ENCODE data around the gene TFDP1.

TFDP1 gene

GRCh38 chr13:113634279-113635047 lies 49.9 kb downstream of the TFDP1 start:
- ATAC-seq, result no peak

GRCh38 chr13:113635048-113635420 lies 50.5 kb downstream of the TFDP1 start:
- H3K4me1 Mint-ChIP-seq, result no peaks in the 10 kb centered on the region
- peaks cover 91% of the 10 kb centered on the region for H3K36me3 Mint-ChIP-seq
- H3K27ac Mint-ChIP-seq, result no peak overlapping the region

More at GRCh38 chr13:113634279-113635047, 49.9 kb downstream of the TFDP1 start:
- no peak for DNase-seq (ENCODE audit: low spot score in 2 of 2)
- Mint-ChIP-seq H3K36me3 (peaks cover 86% of the 10 kb centered on the region), H3K4me3 (no peak overlapping the region), H3K4me1 (no peaks in the 10 kb centered on the region), H3K27ac (no peak overlapping the region), H3K9me3 (no peaks in the 10 kb centered on the region)

DNA sequence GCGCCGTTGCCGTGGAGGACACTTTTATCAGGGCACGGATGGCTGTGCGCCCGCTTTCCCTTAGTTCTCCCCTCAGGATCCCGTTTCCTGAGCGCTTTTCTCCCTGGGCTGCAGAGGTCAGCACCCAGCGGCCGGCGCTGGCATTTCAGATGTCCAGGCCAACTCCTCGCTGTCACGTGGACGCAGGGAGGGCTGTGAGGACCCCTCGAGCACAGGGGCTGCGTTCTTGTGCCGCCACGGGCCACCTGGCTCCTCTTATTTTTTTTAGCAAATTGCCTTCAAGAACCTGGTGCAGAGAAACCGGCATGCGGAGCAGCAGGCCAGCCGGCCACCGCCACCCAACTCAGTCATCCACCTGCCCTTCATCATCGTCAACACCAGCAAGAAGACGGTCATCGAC lies 51.2 kb downstream of the TFDP1 start:
- Mint-ChIP-seq H3K9me3 (no peaks in the 10 kb centered on the region), H3K36me3 (peaks cover 98% of the 10 kb centered on the region), H3K4me3 (no peak overlapping the region), H3K27ac (no peak overlapping the region), H3K4me1 (no peaks in the 10 kb centered on the region)
- DNase-seq (ENCODE audit: low spot score in 2 of 2) (no peak), ATAC-seq (no peak)

More at GRCh38 chr13:113635048-113635420, 50.5 kb downstream of the TFDP1 start:
- DNase-seq (ENCODE audit: low spot score in 2 of 2), result no peak
- ATAC-seq, result no peak
- Mint-ChIP-seq H3K4me3 (no peak overlapping the region), H3K9me3 (no peaks in the 10 kb centered on the region)

GRCh38 chr13:113636266-113636963 lies 51.9 kb downstream of the TFDP1 start:
- ATAC-seq (no peak), DNase-seq (ENCODE audit: low spot score in 2 of 2) (no peak)
- H3K27ac Mint-ChIP-seq, result no peak overlapping the region
- no peak overlapping the region for H3K4me3 Mint-ChIP-seq
- no peaks in the 10 kb centered on the region for H3K4me1 Mint-ChIP-seq
- no peaks in the 10 kb centered on the region for H3K9me3 Mint-ChIP-seq
- H3K36me3 Mint-ChIP-seq, result peaks cover 100% of the 10 kb centered on the region

DNA sequence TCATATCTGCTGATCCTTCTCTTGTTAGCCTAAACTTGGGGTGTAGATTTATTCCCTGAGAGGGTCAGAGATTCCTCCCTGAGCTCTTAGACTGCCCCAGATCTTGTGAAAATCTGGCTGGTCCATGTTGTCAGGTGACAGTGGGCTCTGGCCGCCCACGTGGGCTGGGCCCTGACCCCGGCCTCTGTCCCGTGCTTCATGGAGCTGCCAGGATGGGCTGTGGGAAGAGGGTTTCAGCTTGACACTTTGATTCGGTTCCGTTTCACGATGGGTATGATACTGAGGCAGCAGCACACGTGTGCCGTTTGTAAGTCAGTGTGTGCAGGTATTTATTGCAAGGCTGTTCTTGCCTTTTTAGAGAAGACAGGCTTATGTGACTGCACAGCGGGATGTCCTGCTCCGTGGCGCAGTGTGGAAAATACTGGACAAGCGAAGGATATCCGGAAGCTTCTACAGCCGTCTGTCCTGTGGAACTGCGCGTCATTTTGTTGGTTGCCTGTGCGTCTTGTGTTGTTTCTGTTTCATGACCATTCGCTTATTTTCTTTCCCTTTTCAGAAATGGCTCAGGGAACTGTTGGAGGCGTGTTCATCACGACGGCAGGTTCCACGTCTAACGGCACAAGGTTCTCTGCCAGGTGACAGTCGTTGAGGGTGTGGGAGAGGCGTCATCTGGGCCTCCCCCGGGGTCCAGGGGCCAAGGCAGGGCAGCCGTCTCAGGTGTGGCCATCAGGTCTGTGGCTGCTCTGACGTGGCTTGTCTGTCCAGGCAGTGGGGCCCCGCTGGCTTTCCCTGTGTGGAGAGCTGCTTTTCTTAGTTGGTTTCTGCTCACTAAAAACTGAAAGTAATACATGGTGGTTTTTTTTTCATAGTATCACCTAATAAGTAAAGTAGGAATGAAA lies 53.0 kb downstream of the TFDP1 start:
- Mint-ChIP-seq H3K36me3 (peaks cover 100% of the 10 kb centered on the region), H3K9me3 (no peaks in the 10 kb centered on the region), H3K4me3 (no peak overlapping the region), H3K4me1 (no peaks in the 10 kb centered on the region), H3K27ac (no peak overlapping the region)
- no peak for DNase-seq (ENCODE audit: low spot score in 2 of 2)
- ATAC-seq, result no peak

DNA sequence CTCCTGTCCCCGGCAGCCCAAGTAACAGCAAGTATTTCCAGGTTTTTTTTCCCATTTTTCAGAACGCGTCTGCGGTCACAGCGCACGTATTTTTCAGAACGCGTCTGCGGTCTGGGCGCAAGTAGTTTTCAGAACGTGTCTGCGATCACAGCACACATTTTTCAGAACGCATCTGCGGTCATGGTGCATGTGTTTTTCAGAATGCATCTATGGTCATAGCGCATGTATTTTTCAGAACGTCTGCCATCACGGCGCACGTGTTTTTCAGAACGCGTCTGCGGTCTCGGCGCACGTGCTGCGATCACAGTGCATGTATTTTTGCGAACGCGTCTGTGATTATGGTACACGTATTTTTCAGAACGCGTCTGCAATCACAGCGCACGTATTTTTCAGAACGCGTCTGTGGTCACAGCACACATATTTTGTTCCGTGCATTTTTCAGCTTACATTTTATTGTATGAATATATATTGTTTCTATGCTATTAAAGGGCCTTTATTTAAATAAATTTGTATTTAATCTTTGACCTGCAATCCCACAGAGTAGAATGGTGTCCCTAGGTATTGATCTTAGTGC lies 53.7 kb downstream of the TFDP1 start:
- no peak overlapping the region for H3K27ac Mint-ChIP-seq

GRCh38 chr13:113638806-113639205 lies 54.3 kb downstream of the TFDP1 start:
- DNase-seq (ENCODE audit: low spot score in 2 of 2) (no peak), ATAC-seq (no peak)
- peaks cover 92% of the 10 kb centered on the region for H3K36me3 Mint-ChIP-seq
- no peak overlapping the region for H3K27ac Mint-ChIP-seq
- no peaks in the 10 kb centered on the region for H3K4me1 Mint-ChIP-seq
- H3K4me3 Mint-ChIP-seq, result no peak overlapping the region
- no peaks in the 10 kb centered on the region for H3K9me3 Mint-ChIP-seq

More for the DNA sequence above, 53.7 kb downstream of the TFDP1 start:
- Mint-ChIP-seq H3K4me1 (no peaks in the 10 kb centered on the region), H3K9me3 (no peaks in the 10 kb centered on the region), H3K36me3 (peaks cover 98% of the 10 kb centered on the region), H3K4me3 (no peak overlapping the region)
- no peak for DNase-seq (ENCODE audit: low spot score in 2 of 2)
- ATAC-seq, result no peak

DNA sequence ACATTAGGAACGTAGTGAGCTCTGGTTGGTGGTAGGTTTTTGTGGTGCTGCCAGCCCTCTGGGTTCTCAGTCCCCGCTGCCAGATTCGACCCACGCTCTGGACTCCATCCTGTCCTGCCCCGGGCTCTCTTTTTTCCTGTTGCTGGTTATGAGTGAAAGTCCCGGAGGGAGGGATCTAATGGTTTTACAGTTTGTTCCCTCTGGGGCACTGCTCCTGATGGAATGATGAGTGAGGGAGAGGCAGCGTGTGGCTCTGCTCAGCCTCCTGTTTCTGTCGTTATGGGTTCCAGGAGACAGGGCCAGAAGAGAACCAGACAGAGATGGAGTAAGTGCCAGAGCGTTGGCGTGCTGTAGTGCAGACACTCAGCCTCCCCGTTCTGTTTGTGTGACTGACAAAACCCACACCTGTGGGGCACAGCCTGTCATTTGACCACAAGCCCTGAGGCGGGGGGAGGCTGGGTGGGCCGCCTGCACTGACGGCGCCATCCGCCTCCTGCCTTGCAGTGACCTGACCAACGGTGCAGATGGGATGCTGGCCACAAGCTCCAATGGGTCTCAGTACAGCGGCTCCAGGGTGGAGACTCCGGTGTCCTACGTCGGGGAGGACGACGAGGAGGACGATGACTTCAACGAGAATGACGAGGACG lies 55.2 kb downstream of the TFDP1 start:
- Mint-ChIP-seq H3K27ac (no peak overlapping the region), H3K9me3 (no peaks in the 10 kb centered on the region), H3K4me3 (no peak overlapping the region), H3K36me3 (peaks cover 83% of the 10 kb centered on the region), H3K4me1 (no peaks in the 10 kb centered on the region)
- ATAC-seq (no peak), DNase-seq (ENCODE audit: low spot score in 2 of 2) (no peak)

- H3K4me3 Mint-ChIP-seq, result no peak overlapping the region
- peaks cover 66% of the 10 kb centered on the region for H3K36me3 Mint-ChIP-seq
- DNase-seq (ENCODE audit: low spot score in 2 of 2), result no peak
- no peak for ATAC-seq
- no peak overlapping the region for H3K27ac Mint-ChIP-seq
- no peaks in the 10 kb centered on the region for H3K4me1 Mint-ChIP-seq
- no peaks in the 10 kb centered on the region for H3K9me3 Mint-ChIP-seq
Measured at GRCh38 chr13:113641426-113641825, 56.9 kb downstream of the TFDP1 start.

- no peaks in the 10 kb centered on the region for H3K4me1 Mint-ChIP-seq
- H3K27ac Mint-ChIP-seq, result no peak overlapping the region
- no peak for ATAC-seq
- no peaks in the 10 kb centered on the region for H3K9me3 Mint-ChIP-seq
- DNase-seq (ENCODE audit: low spot score in 2 of 2), result no peak
- peaks cover 55% of the 10 kb centered on the region for H3K36me3 Mint-ChIP-seq
- no peak overlapping the region for H3K4me3 Mint-ChIP-seq
Measured at GRCh38 chr13:113642563-113642962, 58.0 kb downstream of the TFDP1 start.

- H3K4me3 Mint-ChIP-seq, result no peak overlapping the region
- H3K27ac Mint-ChIP-seq, result no peak overlapping the region
- H3K36me3 Mint-ChIP-seq, result peaks cover 44% of the 10 kb centered on the region
- ATAC-seq (no peak), DNase-seq (ENCODE audit: low spot score in 2 of 2) (no peak)
- no peaks in the 10 kb centered on the region for H3K4me1 Mint-ChIP-seq
- no peaks in the 10 kb centered on the region for H3K9me3 Mint-ChIP-seq
Measured at GRCh38 chr13:113643593-113643992, 59.0 kb downstream of the TFDP1 start.

DNA sequence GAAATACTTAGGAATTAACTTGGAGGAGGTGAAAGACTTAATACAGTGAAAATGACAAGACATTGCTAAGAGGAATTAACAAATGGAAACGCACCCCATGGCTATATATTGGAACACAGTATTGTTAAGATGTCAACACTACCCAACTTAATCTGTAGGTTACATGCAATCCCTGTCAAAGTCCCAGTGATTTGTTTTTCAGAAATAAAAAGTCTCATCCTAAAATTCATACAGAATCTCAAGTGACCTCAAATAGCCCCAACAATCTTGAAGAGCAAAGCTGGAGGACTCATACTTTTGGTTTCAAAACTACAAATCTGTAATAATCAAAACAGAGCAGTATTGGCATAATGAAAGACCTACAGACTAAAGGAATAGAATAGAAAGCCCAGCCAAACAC lies 60.2 kb downstream of the TFDP1 start:
- Mint-ChIP-seq H3K4me3 (no peak overlapping the region), H3K4me1 (no peaks in the 10 kb centered on the region), H3K36me3 (peaks cover 32% of the 10 kb centered on the region), H3K9me3 (no peaks in the 10 kb centered on the region), H3K27ac (no peak overlapping the region)
- DNase-seq (ENCODE audit: low spot score in 2 of 2) (no peak), ATAC-seq (no peak)

DNA sequence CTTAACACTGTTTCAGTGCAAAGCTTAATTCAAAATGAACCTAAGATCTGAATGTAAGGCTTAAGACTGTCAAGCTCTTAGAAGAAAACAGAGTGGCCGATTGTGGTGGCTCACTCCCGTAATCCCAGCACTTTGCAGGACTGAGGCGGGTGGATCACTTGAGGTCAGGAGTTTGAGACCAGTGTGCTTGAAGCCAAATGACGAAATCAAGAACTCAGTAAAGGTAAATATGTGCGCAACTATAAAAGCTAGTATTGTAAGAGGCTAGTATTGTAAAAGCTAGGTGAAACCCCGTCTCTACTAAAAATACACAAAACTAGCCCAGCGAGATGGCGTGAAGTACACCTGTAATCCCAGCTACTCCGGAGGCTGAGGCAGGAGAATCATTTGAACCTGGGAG lies 60.8 kb downstream of the TFDP1 start:
- H3K4me1 Mint-ChIP-seq, result no peaks in the 10 kb centered on the region
- H3K4me3 Mint-ChIP-seq, result no peak overlapping the region
- no peak overlapping the region for H3K27ac Mint-ChIP-seq
- peaks cover 27% of the 10 kb centered on the region for H3K36me3 Mint-ChIP-seq
- no peak for ATAC-seq
- H3K9me3 Mint-ChIP-seq, result no peaks in the 10 kb centered on the region
- no peak for DNase-seq (ENCODE audit: low spot score in 2 of 2)

GRCh38 chr13:113646376-113646775 lies 61.8 kb downstream of the TFDP1 start:
- H3K4me3 Mint-ChIP-seq, result no peak overlapping the region
- H3K9me3 Mint-ChIP-seq, result no peaks in the 10 kb centered on the region
- no peak for DNase-seq (ENCODE audit: low spot score in 2 of 2)
- ATAC-seq, result no peak
- no peaks in the 10 kb centered on the region for H3K4me1 Mint-ChIP-seq
- H3K27ac Mint-ChIP-seq, result peak overlapping the region; percentile 6
- H3K36me3 Mint-ChIP-seq, result peaks cover 17% of the 10 kb centered on the region

GRCh38 chr13:113646921-113647340 lies 62.4 kb downstream of the TFDP1 start:
- ATAC-seq (peak; percentile 11), DNase-seq (ENCODE audit: low spot score in 2 of 2) (no peak)
- peak overlapping the region; percentile 6 for H3K27ac Mint-ChIP-seq
- no peak overlapping the region for H3K4me3 Mint-ChIP-seq
- peaks cover 11% of the 10 kb centered on the region for H3K36me3 Mint-ChIP-seq
- H3K9me3 Mint-ChIP-seq, result no peaks in the 10 kb centered on the region
- no peaks in the 10 kb centered on the region for H3K4me1 Mint-ChIP-seq
